ENCODE measurements around the gene TXK.

The TXK gene

GRCh38 chr4:48162162-48162561, 28.1 kb upstream of the TXK start:
- no peak for DNase-seq (ENCODE audit: low read depth)
- no peak overlapping the region for H3K4me3 ChIP-seq (ENCODE audit: low read depth, low read length)
- TF ChIP-seq MYC (IDR thresholded peaks at IDR 0.05; ENCODE audit: low read depth, low read length), result no peak
- TF ChIP-seq POLR2A (IDR thresholded peaks at IDR 0.05; ENCODE audit: extremely low read depth, insufficient read length), result no peak
- no peak for TF ChIP-seq CTCF (IDR thresholded peaks at IDR 0.05; ENCODE audit: low read depth, low read length)
- TF ChIP-seq MAX (IDR thresholded peaks at IDR 0.05; ENCODE audit: low read depth, low read length), result no peak

- H3K4me3 ChIP-seq (ENCODE audit: low read depth, low read length), result no peak overlapping the region
- no peak for DNase-seq (ENCODE audit: low read depth)
- no peak for TF ChIP-seq CTCF (IDR thresholded peaks at IDR 0.05; ENCODE audit: low read depth, low read length)
- no peak for TF ChIP-seq POLR2A (IDR thresholded peaks at IDR 0.05; ENCODE audit: extremely low read depth, insufficient read length)
- no peak for TF ChIP-seq MAX (IDR thresholded peaks at IDR 0.05; ENCODE audit: low read depth, low read length)
- no peak for TF ChIP-seq MYC (IDR thresholded peaks at IDR 0.05; ENCODE audit: low read depth, low read length)
Observed at GRCh38 chr4:48157271-48157670, 23.2 kb upstream of the TXK start.

GRCh38 chr4:48156423-48156822, 22.4 kb upstream of the TXK start:
- H3K4me3 ChIP-seq (ENCODE audit: low read depth, low read length), result no peak overlapping the region
- TF ChIP-seq CTCF (IDR thresholded peaks at IDR 0.05; ENCODE audit: low read depth, low read length), result no peak
- DNase-seq (ENCODE audit: low read depth), result no peak

GRCh38 chr4:48153791-48154550, 19.9 kb upstream of the TXK start:
- no peak for TF ChIP-seq POLR2A (IDR thresholded peaks at IDR 0.05; ENCODE audit: extremely low read depth, insufficient read length)
- no peak for TF ChIP-seq MAX (IDR thresholded peaks at IDR 0.05; ENCODE audit: low read depth, low read length)
- TF ChIP-seq CTCF (IDR thresholded peaks at IDR 0.05; ENCODE audit: low read depth, low read length), result no peak
- TF ChIP-seq MYC (IDR thresholded peaks at IDR 0.05; ENCODE audit: low read depth, low read length), result no peak
- no peak overlapping the region for H3K4me3 ChIP-seq (ENCODE audit: low read depth, low read length)
- no peak for DNase-seq (ENCODE audit: low read depth)

- H3K4me3 ChIP-seq (ENCODE audit: low read depth, low read length), result no peak overlapping the region
- DNase-seq (ENCODE audit: low read depth), result no peak
- TF ChIP-seq MAX (IDR thresholded peaks at IDR 0.05; ENCODE audit: low read depth, low read length) (no peak), MYC (IDR thresholded peaks at IDR 0.05; ENCODE audit: low read depth, low read length) (no peak), CTCF (IDR thresholded peaks at IDR 0.05; ENCODE audit: low read depth, low read length) (no peak), POLR2A (IDR thresholded peaks at IDR 0.05; ENCODE audit: extremely low read depth, insufficient read length) (no peak)
Observed at GRCh38 chr4:48152259-48152658, 18.2 kb upstream of the TXK start.
